Right lobe of liver (tissue), 4 donors: Measurements from ENCODE around the gene CASQ2.

Experiments used
- CTCF ChIP-seq, 4 donors: fragments of 200-600 bp in 3 of 4; fragments of 450-650 bp in 1 of 4; IDR thresholded peaks; one replicate each; pipeline versions ENCODE4 v1.5.1 to v1.8.0; 2016 to 2022; ENCODE audit warnings: antibody characterized with exemption in 4 of 4, mild to moderate bottlenecking in 2 of 4
- POLR2A ChIP-seq: fragments of 450-650 bp; IDR thresholded peaks from one replicate; pipeline ENCODE4 v1.6.1; 2017; ENCODE audit warnings: antibody characterized with exemption, mild to moderate bottlenecking
- donor health status: DM: no; HTN: no; CAD: no.
- donor health status: DM: no; HTN: no; CAD: no.
- donor health status: DM: no; HTN: yes; CAD: no.

- TF ChIP-seq CTCF (IDR thresholded peaks at IDR 0.05) (no peak), POLR2A (no peak)
Measured at GRCh38 chr1:115815694-115816093, 47.2 kb upstream of the CASQ2 start.
